ENCODE results near the gene AP2S1. TPM values are rescaled to one million over a fixed set of nuclear protein-coding genes. Genes with fewer than 3 reads are reported as not detected.
"Not testable (repeated sequence)": the region's sequence is repeated elsewhere in the genome, so short reads cannot be mapped to it uniquely, and the experiment has no call there.

The AP2S1 gene
- total RNA-seq, 4 donors from 2014 or later = 96.6 to 166 (median 132) TPM

- peak; percentile 87 for DNase-seq (ENCODE audit: low spot score)
- TF ChIP-seq CTCF (IDR thresholded peaks at IDR 0.05) = no peak
- ATAC-seq (ENCODE audit: low FRiP score) = peak; percentile 92
Observed at GRCh38 chr19:46860125-46860845, 9.6 kb upstream of the AP2S1 start.

GRCh38 chr19:46859637-46860124 lies 9.0 kb upstream of the AP2S1 start:
- DNase-seq (ENCODE audit: low spot score) (peak; percentile 69), ATAC-seq (ENCODE audit: low FRiP score) (no peak)
- no peak for TF ChIP-seq CTCF (IDR thresholded peaks at IDR 0.05)

- peak; percentile 79 for ATAC-seq (ENCODE audit: low FRiP score)
- no peak for TF ChIP-seq CTCF (IDR thresholded peaks at IDR 0.05)
- DNase-seq (ENCODE audit: low spot score) = peak; percentile 85
Observed at GRCh38 chr19:46856062-46857022, 5.7 kb upstream of the AP2S1 start.

- DNase-seq (ENCODE audit: low spot score); ATAC-seq (ENCODE audit: low FRiP score): not testable (repeated sequence)
Observed at GRCh38 chr19:46854698-46855097, 4.1 kb upstream of the AP2S1 start.

GRCh38 chr19:46852830-46853229 lies 2.2 kb upstream of the AP2S1 start:
- no peak for TF ChIP-seq CTCF (IDR thresholded peaks at IDR 0.05)
- ATAC-seq (ENCODE audit: low FRiP score) (no peak), DNase-seq (ENCODE audit: low spot score) (no peak)

- no peak for DNase-seq (ENCODE audit: low spot score)
- no peak for TF ChIP-seq CTCF (IDR thresholded peaks at IDR 0.05)
- ATAC-seq (ENCODE audit: low FRiP score) = no peak
Observed at GRCh38 chr19:46849610-46850009, 1.0 kb downstream of the AP2S1 start.

- TF ChIP-seq CTCF (IDR thresholded peaks at IDR 0.05) = no peak
- no peak for DNase-seq (ENCODE audit: low spot score)
- no peak for ATAC-seq (ENCODE audit: low FRiP score)
Observed at GRCh38 chr19:46848389-46848788, 2.3 kb downstream of the AP2S1 start.
